SJCRH30 (cell line): ENCODE data around the gene TSHZ2. TPM values are rescaled to one million over a fixed set of nuclear protein-coding genes. Genes with fewer than 3 reads are reported as not detected.

Experiments
- DNase-seq, 2 experiments: peaks; one replicate each; pipeline ENCODE4 v3.0.0-alpha.2; 2015 to 2020
- H3K27ac ChIP-seq: fragments of 250-450 bp; sonication (Bioruptor Pico); 2 replicates; pipeline ENCODE4 v1.5.1; 2020; ENCODE audit warnings: mild to moderate bottlenecking, moderate library complexity
- H3K27me3 ChIP-seq: fragments of 250-450 bp; sonication (Bioruptor Pico); 2 replicates; pipeline ENCODE4 v1.5.1; 2020; ENCODE audit warnings: mild to moderate bottlenecking, moderate library complexity
- H3K36me3 ChIP-seq: fragments of 250-450 bp; sonication (Bioruptor Pico); 2 replicates; pipeline ENCODE4 v1.5.1; 2020; ENCODE audit warnings: mild to moderate bottlenecking, moderate library complexity
- H3K4me1 ChIP-seq: fragments of 250-450 bp; sonication (Bioruptor Pico); 2 replicates; pipeline ENCODE4 v1.5.1; 2020; ENCODE audit warnings: mild to moderate bottlenecking, moderate library complexity
- H3K4me3 ChIP-seq: fragments of 250-450 bp; sonication (Bioruptor Pico); 2 replicates; pipeline ENCODE4 v1.5.1; 2020; ENCODE audit warnings: mild to moderate bottlenecking, moderate library complexity
- H3K9me3 ChIP-seq: fragments of 250-450 bp; sonication (Bioruptor Pico); replicated peaks from 2 replicates; pipeline ENCODE4 v1.5.1; 2020; ENCODE audit warnings: mild to moderate bottlenecking, moderate library complexity
- total RNA-seq: library from RNA; depleted of rRNA; stranded (reverse); fragments of >200 nt; shearing (Covaris generic); gene quantifications from 2 replicates; pipeline ENCODE4 v1.2.3, GENCODE V29; 2014

TSHZ2 gene
- total RNA-seq, 1 experiment from 2014 or later: not detected

- Histone ChIP-seq H3K36me3 (no peaks in the 10 kb centered on the region), H3K9me3 (no peaks in the 10 kb centered on the region), H3K4me1 (peaks cover 8% of the 10 kb centered on the region; the same call in 1 of the 2 replicates), H3K4me3 (no peak overlapping the region), H3K27me3 (no peaks in the 10 kb centered on the region; the same call in 1 of the 2 replicates), H3K27ac (no peak overlapping the region)
- DNase-seq: peak; percentile 40 to 59
Measured at GRCh38 chr20:53040693-53041589, 68.8 kb downstream of the TSHZ2 start.

GRCh38 chr20:53042521-53042920, 70.4 kb downstream of the TSHZ2 start:
- DNase-seq: no peak
- H3K4me3 ChIP-seq: no peak overlapping the region
- H3K9me3 ChIP-seq: no peaks in the 10 kb centered on the region
- H3K36me3 ChIP-seq: no peaks in the 10 kb centered on the region
- H3K27ac ChIP-seq: no peak overlapping the region
- H3K27me3 ChIP-seq: no peaks in the 10 kb centered on the region; the same call in 1 of the 2 replicates
- peaks cover 8% of the 10 kb centered on the region; the same call in 1 of the 2 replicates for H3K4me1 ChIP-seq

- Histone ChIP-seq H3K4me1 (peaks cover 8% of the 10 kb centered on the region; the same call in 1 of the 2 replicates), H3K27ac (no peak overlapping the region), H3K27me3 (peaks cover 5% of the 10 kb centered on the region; the same call in 1 of the 2 replicates), H3K4me3 (no peak overlapping the region), H3K9me3 (no peaks in the 10 kb centered on the region), H3K36me3 (no peaks in the 10 kb centered on the region)
- DNase-seq: no peak
Measured at GRCh38 chr20:53044296-53044695, 72.1 kb downstream of the TSHZ2 start.

GRCh38 chr20:53045941-53046340, 73.8 kb downstream of the TSHZ2 start:
- no peak for DNase-seq
- no peaks in the 10 kb centered on the region for H3K36me3 ChIP-seq
- peaks cover 6% of the 10 kb centered on the region; the same call in 1 of the 2 replicates for H3K27me3 ChIP-seq
- no peaks in the 10 kb centered on the region for H3K9me3 ChIP-seq
- H3K4me1 ChIP-seq: peaks cover 4% of the 10 kb centered on the region; the same call in 1 of the 2 replicates
- no peak overlapping the region for H3K27ac ChIP-seq
- no peak overlapping the region for H3K4me3 ChIP-seq

GRCh38 chr20:53047203-53047602, 75.0 kb downstream of the TSHZ2 start:
- Histone ChIP-seq H3K4me1 (no peaks in the 10 kb centered on the region), H3K27me3 (peaks cover 6% of the 10 kb centered on the region; the same call in 1 of the 2 replicates), H3K36me3 (no peaks in the 10 kb centered on the region), H3K27ac (no peak overlapping the region), H3K4me3 (no peak overlapping the region), H3K9me3 (no peaks in the 10 kb centered on the region)
- no peak for DNase-seq

GRCh38 chr20:53048387-53048786, 76.2 kb downstream of the TSHZ2 start:
- H3K4me3 ChIP-seq: no peak overlapping the region

GRCh38 chr20:53050338-53050737, 78.2 kb downstream of the TSHZ2 start:
- Histone ChIP-seq H3K4me3 (no peak overlapping the region), H3K27me3 (peaks cover 6% of the 10 kb centered on the region; the same call in 1 of the 2 replicates), H3K4me1 (no peaks in the 10 kb centered on the region), H3K36me3 (no peaks in the 10 kb centered on the region), H3K9me3 (no peaks in the 10 kb centered on the region), H3K27ac (no peak overlapping the region)
- no peak for DNase-seq

More at GRCh38 chr20:53048387-53048786, 76.2 kb downstream of the TSHZ2 start:
- H3K9me3 ChIP-seq: no peaks in the 10 kb centered on the region
- H3K36me3 ChIP-seq: no peaks in the 10 kb centered on the region
- DNase-seq: no peak
- H3K4me1 ChIP-seq: no peaks in the 10 kb centered on the region
- H3K27ac ChIP-seq: no peak overlapping the region
- H3K27me3 ChIP-seq: peaks cover 6% of the 10 kb centered on the region; the same call in 1 of the 2 replicates

- Histone ChIP-seq H3K27ac (no peak overlapping the region), H3K9me3 (no peaks in the 10 kb centered on the region), H3K36me3 (no peaks in the 10 kb centered on the region), H3K4me3 (no peak overlapping the region), H3K4me1 (no peaks in the 10 kb centered on the region), H3K27me3 (peaks cover 10% of the 10 kb centered on the region; the same call in 1 of the 2 replicates)
- DNase-seq: no peak
Measured at GRCh38 chr20:53052380-53052779, 80.2 kb downstream of the TSHZ2 start.

GRCh38 chr20:53053595-53053994, 81.4 kb downstream of the TSHZ2 start:
- Histone ChIP-seq H3K9me3 (no peaks in the 10 kb centered on the region), H3K27me3 (peaks cover 13% of the 10 kb centered on the region; the same call in 1 of the 2 replicates), H3K4me1 (no peaks in the 10 kb centered on the region), H3K36me3 (no peaks in the 10 kb centered on the region), H3K27ac (no peak overlapping the region), H3K4me3 (no peak overlapping the region)
- DNase-seq: no peak

GRCh38 chr20:53055367-53056067, 83.4 kb downstream of the TSHZ2 start:
- DNase-seq: no peak
- Histone ChIP-seq H3K36me3 (no peaks in the 10 kb centered on the region), H3K27ac (no peak overlapping the region), H3K9me3 (no peaks in the 10 kb centered on the region), H3K27me3 (peaks cover 17% of the 10 kb centered on the region), H3K4me3 (no peak overlapping the region), H3K4me1 (no peaks in the 10 kb centered on the region)

GRCh38 chr20:53057579-53057978, 85.4 kb downstream of the TSHZ2 start:
- Histone ChIP-seq H3K4me3 (no peak overlapping the region), H3K27me3 (peaks cover 18% of the 10 kb centered on the region), H3K27ac (no peak overlapping the region), H3K9me3 (no peaks in the 10 kb centered on the region), H3K4me1 (no peaks in the 10 kb centered on the region), H3K36me3 (no peaks in the 10 kb centered on the region)
- DNase-seq: no peak

GRCh38 chr20:53059848-53060247, 87.7 kb downstream of the TSHZ2 start:
- Histone ChIP-seq H3K4me1 (no peaks in the 10 kb centered on the region), H3K4me3 (no peak overlapping the region), H3K27me3 (peaks cover 18% of the 10 kb centered on the region), H3K36me3 (no peaks in the 10 kb centered on the region), H3K27ac (no peak overlapping the region), H3K9me3 (no peaks in the 10 kb centered on the region)
- DNase-seq: no peak

GRCh38 chr20:53061192-53062108, 89.3 kb downstream of the TSHZ2 start:
- Histone ChIP-seq H3K4me3 (no peak overlapping the region), H3K9me3 (no peaks in the 10 kb centered on the region), H3K27ac (no peak overlapping the region), H3K4me1 (no peaks in the 10 kb centered on the region), H3K27me3 (peaks cover 15% of the 10 kb centered on the region), H3K36me3 (no peaks in the 10 kb centered on the region)
- no peak for DNase-seq

- Histone ChIP-seq H3K27me3 (peaks cover 17% of the 10 kb centered on the region), H3K4me1 (no peaks in the 10 kb centered on the region), H3K4me3 (no peak overlapping the region), H3K27ac (no peak overlapping the region), H3K9me3 (no peaks in the 10 kb centered on the region; the same call in 1 of the 2 replicates), H3K36me3 (no peaks in the 10 kb centered on the region)
- no peak for DNase-seq
Measured at GRCh38 chr20:53064935-53065334, 92.8 kb downstream of the TSHZ2 start.
